Measurements from ENCODE around the gene DOCK10. TPM values are rescaled to one million over a fixed set of nuclear protein-coding genes. Genes with fewer than 3 reads are reported as not detected.
A peak's percentile ranks its signal among the peaks of the same experiment; 100 is the strongest.

Gene DOCK10
- polyA plus RNA-seq, 4 donors: 7.3 to 11.2 (median 8.6) TPM

DNA sequence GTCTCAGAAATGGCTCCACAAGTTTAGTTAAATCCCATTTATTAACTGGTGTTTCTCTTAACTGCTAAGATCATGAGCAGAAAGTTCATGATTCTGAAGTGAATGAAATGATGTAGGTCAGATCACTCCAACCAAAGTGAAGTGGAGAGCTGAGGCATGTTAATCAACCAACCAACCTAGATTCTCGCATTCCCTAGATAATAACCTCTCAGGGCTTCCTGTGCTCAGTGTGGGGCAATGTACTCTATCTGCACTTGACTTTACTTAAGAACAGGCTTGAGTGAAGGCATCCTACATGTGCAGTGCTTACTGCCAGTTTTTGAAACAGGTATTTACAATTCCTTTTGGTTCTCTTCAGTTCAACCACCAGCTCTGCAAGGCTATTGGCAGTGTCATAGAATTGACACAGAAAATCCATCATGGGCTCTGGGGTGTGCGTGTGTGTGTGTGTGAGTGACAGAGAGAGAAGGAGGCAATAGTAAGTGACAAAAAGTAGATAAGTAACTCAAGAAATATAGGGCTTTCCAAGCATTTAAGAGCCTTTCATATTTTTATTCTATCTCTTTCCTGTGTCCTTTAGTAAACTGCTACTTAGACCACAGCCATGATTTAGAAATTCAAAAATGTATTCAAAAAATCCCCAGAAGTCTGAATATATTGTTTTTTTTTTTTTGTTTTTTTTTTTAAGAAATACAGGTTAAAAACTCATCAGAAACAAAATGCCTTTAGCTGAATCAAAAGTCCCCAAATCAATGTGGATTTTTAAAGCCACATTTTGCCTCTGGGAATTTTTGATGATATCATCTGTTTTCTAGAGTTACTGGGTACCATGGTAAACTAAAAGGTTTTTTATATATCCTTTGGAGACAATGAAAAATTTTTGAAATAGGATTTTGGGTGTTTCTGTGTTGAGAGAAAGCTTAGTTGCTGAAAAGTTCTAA, 28.6 kb downstream of the DOCK10 start:
- DNase-seq (ENCODE audit: low read depth in 4 of 4, low spot score in 3 of 4): no peak

DNA sequence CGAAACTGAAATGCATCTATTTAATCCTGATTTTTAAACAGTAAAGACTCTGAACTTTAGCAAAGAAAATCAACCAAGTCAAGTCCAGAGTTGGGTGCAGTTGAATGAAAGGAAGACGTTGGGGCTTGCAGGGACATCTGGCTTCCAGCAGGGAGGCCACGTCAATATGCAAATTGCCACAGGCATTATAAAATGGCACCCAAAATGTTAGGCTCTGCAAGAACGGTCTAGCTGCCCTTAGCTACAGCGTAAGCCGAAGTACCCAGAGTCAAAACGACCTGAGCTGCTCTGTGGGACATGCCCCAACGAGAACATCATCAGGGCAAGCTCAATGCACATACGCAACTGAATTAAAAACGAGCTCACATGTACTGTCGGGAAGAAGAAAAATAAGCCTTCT, 30.7 kb downstream of the DOCK10 start:
- no peak for DNase-seq (ENCODE audit: low read depth in 4 of 4, low spot score in 3 of 4)

DNA sequence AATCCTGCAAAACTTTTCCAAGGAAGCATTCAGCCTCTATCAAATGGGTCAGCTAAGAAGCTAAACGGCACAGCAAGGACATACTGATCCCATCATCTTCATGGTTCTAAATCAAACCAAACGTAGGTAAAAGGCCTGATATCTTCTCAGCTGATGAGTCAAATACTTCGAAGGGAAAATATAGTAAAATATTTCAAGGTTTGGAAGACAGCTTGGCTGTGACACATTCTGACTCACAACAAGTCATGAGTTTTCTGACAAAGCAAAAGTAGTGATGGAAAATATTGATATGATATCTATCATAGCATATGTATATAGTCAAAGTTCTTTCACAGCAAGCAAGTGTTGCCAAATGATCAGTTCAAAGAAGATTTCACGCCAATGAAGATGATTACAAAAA, 31.5 kb downstream of the DOCK10 start:
- DNase-seq (ENCODE audit: low read depth in 4 of 4, low spot score in 3 of 4): no peak

DNA sequence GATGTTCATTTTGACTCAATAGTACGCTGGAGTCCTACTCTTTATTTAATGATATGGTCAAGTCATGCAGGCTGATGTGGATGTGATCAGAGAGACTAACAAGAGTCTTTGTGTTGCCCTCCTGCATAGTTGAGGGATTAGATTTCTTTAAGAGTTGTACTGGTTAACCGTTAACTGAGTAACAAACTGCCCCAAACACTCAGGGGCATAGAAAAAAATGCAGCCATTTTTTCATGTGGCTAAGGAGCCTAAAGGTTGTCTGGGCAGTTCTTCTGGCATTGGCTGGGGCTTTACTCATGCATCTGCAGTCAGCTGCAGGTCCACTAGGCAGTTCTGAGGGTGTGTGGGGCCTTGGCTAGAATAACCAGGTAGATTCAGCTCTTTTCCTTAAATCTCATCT, 32.5 kb downstream of the DOCK10 start:
- no peak for DNase-seq (ENCODE audit: low read depth in 4 of 4, low spot score in 3 of 4)

DNA sequence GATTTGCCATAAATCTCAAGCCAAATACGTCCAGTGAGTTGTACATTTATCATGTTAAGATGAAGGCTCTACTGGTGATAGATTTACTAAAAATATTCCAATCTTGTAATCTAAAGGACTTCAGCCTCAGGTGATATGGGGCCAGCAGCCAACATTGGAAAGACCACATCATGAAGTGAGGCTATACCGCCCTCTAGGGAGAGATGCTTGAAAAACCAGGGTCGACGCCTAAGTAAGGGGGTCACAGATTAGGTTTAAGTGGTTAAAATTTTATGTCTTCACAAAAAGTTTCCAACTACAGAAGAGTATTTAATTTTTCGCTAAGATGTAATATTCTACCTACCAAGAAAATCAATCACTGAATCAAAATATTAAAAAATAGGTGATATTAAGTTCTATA, 33.3 kb downstream of the DOCK10 start:
- DNase-seq (ENCODE audit: low read depth in 4 of 4, low spot score in 3 of 4): no peak

DNA sequence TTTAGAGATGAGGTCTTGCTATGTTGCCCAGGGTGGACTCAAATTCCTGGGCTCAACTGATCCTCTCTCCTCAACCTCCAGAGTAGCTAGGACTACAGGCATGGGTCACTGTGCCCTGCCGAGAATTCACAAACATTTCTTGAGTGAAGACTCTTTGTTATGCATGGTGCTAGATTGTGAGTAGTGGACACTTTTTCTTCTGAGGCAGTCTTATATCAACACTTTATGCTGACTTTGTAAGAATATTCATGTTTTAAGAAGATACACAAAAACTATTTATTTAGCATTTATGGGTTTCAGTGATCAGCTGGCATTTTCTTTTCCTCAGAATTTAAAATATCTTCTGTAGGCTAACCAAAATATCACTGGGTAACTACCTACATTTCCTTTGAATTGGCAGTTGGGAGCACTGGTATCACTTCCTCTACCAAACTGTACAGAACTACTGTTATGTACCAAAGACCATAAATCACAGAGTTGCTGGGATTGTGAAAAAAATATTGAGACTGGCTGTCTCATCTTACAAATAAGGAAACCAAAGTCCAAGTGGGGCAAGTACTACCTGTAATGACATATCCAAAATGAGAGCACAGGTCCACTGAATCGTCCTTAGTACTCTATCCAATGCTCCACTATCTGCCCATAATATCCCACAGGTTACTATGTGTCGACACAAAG, 34.0 kb downstream of the DOCK10 start:
- no peak for DNase-seq (ENCODE audit: low read depth in 4 of 4, low spot score in 3 of 4)

DNA sequence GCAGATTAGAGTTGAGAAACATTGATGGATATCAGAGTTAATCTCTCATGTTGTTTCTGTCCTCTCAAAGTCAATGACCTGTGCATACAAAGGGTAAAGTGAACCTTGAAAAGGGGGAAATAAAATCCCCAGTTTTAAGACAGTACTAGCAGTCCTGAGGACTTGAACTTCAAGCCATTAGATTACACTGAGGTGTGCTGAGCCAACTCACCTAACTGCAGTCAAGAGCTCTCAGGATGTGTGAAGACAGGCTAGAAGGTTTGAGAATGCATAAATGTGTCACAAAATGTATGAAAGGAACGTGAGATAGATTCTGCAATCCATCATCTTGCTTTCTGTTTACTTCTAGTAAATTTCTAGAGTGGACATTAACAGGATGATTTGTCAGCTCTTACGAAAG, 35.5 kb downstream of the DOCK10 start:
- DNase-seq (ENCODE audit: low read depth in 4 of 4, low spot score in 3 of 4): no peak

DNA sequence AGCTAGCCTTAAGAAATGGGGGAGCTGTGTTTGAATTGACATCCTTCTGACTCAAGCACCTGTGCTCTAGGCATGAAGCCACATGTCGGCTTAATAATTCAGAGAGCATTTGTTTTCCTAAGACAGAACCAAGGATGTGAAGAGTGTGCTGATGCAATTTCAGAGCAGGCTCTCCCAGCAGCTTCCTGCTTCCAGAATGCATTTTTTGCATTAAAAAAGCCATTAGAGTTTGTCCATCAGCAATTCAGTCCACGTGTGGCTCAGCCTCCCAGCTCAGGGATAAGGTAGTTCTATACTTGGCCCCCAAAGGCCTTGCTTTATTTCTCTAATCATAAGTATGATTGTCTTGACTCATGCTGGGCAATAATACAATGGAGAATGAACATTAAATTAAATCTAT, 37.7 kb downstream of the DOCK10 start:
- no peak for DNase-seq (ENCODE audit: low read depth in 4 of 4, low spot score in 3 of 4)

DNA sequence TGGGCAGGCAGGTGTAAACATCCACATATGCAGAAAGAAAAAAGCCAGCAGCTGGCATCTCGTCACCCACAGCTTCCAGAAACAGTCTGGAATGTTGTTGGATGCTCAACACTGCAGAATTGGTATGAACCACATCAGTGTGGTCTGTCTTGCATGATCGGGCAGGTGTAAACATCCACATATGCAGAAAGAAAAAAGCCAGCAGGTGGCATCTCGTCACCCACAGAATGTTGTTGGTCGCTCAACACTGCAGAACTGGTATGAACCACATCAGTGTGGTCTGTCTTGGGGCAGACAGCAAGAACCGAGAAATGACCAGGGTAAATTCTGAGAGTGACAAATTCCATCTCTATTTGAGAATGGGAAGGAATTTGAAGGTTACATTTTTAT, 39.6 kb downstream of the DOCK10 start:
- no peak for DNase-seq (ENCODE audit: low read depth in 4 of 4, low spot score in 3 of 4)

DNA sequence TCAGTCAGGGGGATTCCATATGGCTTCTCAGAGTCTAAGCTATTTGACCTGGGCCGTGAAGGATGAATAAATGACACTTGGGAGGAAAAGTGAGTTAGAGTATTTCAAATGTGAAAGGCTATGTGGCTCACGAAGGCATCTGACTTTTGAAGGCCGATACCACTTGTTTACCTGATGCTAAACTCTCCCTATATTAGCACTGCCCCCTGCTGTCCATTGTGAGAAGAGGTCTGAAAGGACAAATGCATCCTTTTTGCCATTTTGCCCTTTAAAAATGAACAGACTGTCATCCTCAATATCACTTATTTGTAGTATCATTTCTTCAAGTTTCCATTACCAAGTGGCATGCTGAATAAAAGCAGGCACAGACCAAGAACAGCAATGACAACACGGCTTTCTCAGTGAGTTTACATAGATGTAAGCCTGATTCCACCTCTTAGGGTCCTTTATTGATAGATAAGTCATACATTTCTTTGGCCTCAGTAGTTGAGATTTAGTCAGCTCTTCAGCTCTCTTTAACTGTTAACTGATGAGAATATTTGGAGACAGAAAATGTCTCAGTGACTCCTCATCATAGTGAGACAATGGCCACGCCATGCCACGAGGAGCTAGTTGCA, 40.1 kb downstream of the DOCK10 start:
- peak in 1 of 4 donors; percentile 47 for DNase-seq (ENCODE audit: low read depth in 4 of 4, low spot score in 3 of 4)

DNA sequence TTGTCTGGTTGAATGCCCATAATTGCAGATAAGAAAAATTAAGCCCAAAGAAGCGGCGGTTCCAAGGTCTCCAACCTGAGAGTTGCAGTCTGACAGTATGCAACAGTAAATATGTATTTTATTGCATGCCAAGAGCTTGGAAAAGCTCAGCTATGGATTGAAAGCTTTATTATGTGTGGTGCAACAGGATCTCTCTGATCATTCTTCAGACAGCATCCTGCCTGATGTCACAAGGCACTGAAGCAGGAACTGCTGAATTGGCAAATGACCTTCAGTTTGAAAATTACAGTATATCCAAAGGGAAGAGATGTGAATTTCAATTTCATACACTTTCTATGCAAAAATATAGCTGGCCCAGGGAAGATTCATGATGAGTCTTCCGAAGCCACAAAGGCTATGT, 42.5 kb downstream of the DOCK10 start:
- no peak for DNase-seq (ENCODE audit: low read depth in 4 of 4, low spot score in 3 of 4)

DNA sequence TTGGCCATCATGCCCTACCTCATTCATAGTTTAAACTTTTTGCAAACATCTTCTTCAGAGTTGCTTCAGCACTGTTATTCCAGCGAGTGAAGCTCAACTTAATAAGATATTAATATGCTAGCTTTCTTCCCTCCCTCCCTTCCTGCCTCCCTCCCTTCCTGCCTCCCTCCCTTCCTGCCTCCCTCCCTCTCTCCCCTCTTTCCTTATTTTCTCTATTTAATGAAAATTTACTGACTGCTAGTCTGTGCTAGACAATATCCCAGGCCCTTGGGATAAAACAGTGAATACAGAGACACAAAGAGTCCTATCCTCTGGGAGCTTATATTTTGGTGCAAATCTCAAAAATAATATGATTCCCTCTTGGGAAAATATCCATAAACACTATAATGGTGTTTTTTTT, 42.9 kb downstream of the DOCK10 start:
- no peak for DNase-seq (ENCODE audit: low read depth in 4 of 4, low spot score in 3 of 4)

DNA sequence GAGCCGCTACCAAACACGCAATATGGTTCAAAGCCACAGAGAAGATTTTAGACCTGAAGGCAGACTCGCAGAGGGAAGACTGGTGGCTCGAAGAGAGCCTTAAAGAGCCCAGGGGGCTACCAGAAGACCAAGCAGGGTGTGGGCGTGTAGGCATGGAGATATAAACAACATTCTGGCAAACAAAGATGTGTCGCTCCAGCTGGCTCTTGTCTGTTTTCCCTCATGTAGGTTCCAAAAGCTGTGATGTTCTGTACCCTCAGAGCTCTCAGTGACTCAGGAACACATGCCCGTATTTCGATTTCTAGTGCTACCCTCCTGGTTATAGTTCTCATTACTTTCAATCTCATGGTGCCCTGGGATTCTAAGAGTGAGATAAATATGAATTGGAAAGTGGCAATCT, 44.5 kb downstream of the DOCK10 start:
- no peak for DNase-seq (ENCODE audit: low read depth in 4 of 4, low spot score in 3 of 4)

DNA sequence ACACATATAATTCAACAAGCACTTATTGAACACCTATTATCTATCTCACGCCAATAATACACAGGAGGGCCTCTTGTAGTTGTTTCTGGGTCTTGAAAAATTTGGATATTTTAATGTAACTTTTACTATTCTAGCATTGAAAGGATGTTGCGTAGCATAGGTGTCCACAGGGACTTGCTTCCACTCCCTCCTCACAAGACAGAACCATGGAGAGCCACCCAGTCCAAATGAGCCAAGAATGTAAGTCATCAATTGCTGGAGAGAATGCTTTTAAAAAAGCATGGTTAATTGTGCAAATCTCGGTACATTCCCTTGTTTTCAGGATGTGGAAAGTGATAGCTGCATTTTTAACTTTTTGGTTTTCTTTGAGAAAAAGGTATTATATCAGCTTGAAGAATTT, 46.8 kb downstream of the DOCK10 start:
- no peak for DNase-seq (ENCODE audit: low read depth in 4 of 4, low spot score in 3 of 4)

DNA sequence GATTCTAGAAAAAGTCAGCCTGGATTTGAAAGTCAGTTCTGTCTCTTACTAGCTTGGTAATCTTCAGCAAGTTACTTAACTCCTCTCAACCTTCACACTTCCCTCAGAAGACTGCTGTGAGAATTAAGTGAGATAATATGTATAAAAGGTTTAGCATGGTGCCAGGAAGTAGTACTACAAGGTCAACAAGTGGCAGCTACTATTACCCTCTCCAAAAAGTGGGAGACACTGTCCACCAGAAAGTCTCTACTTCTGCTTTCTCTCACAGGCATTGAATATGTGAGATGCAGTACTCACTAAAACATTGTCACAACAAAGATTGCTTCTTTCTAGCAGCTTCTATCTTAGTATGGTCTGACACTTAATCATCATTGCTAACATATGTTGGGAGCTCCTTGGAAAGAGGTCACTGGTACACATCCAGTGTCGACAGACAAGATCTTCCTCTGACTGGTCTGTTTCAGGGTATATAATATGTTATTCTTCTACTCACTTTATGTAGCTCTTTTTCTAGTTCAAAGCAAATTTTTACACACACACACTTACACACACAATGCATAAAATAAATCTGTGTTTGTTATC, 47.9 kb downstream of the DOCK10 start:
- DNase-seq (ENCODE audit: low read depth in 4 of 4, low spot score in 3 of 4): no peak

DNA sequence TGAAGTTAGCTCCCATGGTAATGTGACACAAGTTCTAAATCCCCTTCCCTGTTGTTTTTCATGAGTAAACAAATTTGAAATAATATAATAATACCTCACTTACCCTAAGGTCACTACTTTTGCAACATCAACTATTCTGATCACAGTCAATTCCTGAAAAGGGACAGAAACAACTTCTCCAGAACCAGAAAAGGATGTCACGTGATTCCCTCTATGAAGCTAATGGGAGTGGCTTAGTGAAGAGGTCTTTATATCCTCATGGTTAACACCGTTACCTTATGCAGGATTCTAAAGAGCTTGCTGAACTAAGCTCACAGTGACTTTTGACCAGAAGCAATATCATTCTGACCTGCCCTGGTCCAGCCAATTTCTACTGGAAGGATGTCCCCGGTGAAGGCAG, 51.6 kb downstream of the DOCK10 start:
- no peak for DNase-seq (ENCODE audit: low read depth in 4 of 4, low spot score in 3 of 4)

DNA sequence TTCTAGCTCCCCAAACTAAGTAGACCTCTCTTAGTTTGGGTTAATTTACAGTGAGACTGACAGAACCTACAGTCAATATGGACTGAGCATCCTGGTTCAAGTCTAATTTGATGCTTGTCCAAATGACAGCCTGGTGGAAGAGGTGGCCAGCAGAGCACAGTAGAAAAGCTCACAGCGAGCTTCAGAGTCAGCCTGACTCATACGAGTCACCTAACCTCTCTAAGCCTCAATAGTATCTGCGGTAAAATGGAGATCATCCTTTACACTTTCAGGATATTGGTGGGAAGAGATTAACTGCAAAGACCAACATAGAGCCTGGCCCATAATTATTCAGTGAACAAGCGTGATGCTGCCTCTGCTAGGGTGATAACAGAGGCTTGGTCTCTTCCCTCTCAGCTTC, 54.5 kb downstream of the DOCK10 start:
- no peak for DNase-seq (ENCODE audit: low read depth in 4 of 4, low spot score in 3 of 4)

DNA sequence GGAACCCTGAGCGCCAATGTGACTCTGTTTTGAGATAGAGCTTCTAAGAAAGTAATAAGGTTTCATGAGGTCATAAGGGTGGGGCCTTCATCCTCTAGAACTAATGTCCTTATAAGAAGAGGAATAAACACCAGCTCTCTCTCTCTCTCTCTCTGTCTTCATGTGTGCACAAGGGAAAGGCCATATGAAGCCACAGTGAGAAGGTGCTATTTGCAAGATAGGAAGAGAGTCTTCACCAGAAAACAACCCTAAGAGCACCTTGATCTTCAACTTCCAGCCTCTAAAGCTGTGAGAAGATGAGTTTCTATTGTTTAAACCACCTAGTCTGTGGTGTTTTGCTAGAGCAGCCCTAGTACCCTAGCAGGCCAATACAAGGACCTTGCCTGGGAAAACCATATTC, 55.8 kb downstream of the DOCK10 start:
- DNase-seq (ENCODE audit: low read depth in 4 of 4, low spot score in 3 of 4): no peak

DNA sequence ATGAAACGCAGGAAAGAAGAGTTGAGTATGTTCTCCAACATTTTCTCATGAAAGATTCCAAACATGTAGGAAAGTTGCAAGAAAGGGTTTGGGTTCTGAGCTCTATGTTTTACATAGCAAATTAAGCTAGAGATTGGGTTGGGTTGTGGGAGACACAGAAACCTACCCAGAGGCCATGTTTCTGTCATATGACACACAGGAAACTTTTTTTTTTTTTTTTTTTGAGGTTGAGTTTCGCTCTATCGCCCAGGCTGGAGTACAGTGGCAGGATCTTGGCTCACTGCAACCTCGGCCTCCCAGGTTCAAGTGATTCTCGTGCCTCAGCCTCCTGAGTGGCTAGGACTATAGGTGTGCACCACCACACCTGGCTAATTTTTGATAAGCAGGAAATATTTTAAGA, 57.6 kb downstream of the DOCK10 start:
- no peak for DNase-seq (ENCODE audit: low read depth in 4 of 4, low spot score in 3 of 4)

DNA sequence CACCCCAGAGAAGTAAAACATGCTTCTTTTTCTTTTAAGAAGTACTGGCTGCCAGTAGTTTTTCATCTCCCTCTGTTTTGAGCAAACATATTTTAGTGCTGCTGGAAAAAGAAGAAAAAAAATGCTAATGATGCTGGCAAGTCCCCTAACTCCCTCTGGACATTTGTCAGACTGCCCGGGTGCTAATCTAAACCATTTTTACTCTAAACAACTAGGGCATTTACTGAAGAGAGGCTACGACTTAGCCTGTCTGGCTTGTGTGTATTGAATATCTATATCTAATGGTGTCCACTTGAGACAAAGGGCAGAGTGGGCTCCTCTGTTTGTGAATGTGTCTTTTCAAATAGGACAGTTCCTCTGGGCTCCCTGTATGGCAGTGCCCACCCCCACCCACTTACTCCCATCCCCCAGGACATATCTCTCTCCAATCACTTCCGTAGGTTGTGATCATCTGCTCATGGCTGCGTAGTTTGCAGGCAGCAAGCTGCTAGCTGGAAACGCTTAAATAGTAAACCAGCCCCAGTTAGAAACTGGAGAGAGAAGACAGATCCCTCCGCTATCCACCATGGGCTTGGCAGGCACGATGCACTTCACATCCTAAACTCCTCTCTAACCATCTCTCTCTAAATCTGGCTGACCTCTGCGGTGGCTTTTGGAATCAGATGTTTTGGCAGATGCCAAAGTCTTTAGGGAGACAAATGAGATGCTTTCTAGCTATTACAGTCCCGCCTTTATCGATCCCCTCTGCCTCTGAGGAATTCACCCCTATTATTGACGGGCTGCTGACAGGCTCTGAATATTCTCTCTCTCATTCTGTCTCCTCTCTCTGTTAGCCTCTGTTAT, 58.3 kb downstream of the DOCK10 start:
- DNase-seq (ENCODE audit: low read depth in 4 of 4, low spot score in 3 of 4): no peak

Measured in right renal pelvis (tissue), 4 donors.